ENCODE data around the gene SHISA5.

GRCh38 chr3:48433472-48434118, 70.4 kb downstream of the SHISA5 start:
- TF ChIP-seq POLR2A (IDR thresholded peaks at IDR 0.05; ENCODE audit: low read depth, low read length) (no peak), CEBPB (IDR thresholded peaks at IDR 0.05; ENCODE audit: low read depth, low read length) (no peak), CTCF (conservative IDR thresholded peaks at IDR 0.05; ENCODE audit: low read depth, low read length) (no peak), RAD21 (IDR thresholded peaks at IDR 0.05; ENCODE audit: low read length) (no peak), RFX5 (IDR thresholded peaks at IDR 0.05; ENCODE audit: low read depth, low read length) (no peak), CHD1 (IDR thresholded peaks at IDR 0.05; ENCODE audit: low read depth, low read length) (no peak), RCOR1 (IDR thresholded peaks at IDR 0.05; ENCODE audit: insufficient replicate concordance, low read length) (no peak)
